GM13976 (cell line): ENCODE measurements around the gene STK32B.

Experiments
- DNase-seq: peaks from one replicate; pipeline ENCODE4 v3.0.0; 2012; ENCODE audit warnings: low spot score
- CTCF ChIP-seq: IDR thresholded peaks from 2 replicates; pipeline ENCODE4 v1.5.1; 2012; ENCODE audit warnings: borderline replicate concordance, mild to moderate bottlenecking; ENCODE audit not compliant: insufficient read depth; ENCODE audit errors: extremely low read depth, missing control alignments, control extremely low read depth
- in situ Hi-C: fragments of 300-500 bp; cut with MboI; formaldehyde crosslinking; loops from one replicate; pipeline ENCODE4 v1.12.0; 2022; ENCODE audit warnings: low sequenced_read_pairs, mixed read lengths, inconsistent platforms; ENCODE audit not compliant: unreplicated experiment

The STK32B gene

GRCh38 chr4:5465529-5465928 lies 414.2 kb downstream of the STK32B start:
- TF ChIP-seq CTCF = no peak
- in situ Hi-C loops = no loop called here
- no peak for DNase-seq

GRCh38 chr4:5465956-5466355 lies 414.7 kb downstream of the STK32B start:
- no peak for DNase-seq
- no peak for TF ChIP-seq CTCF
- in situ Hi-C loops = no loop called here

- TF ChIP-seq CTCF = no peak
- DNase-seq = no peak
- in situ Hi-C loops = no loop called here
These were observed 415.8 kb downstream of the STK32B start for GRCh38 chr4:5467111-5467510.

- no peak for DNase-seq
- in situ Hi-C loops = no loop called here
- no peak for TF ChIP-seq CTCF
These were observed 418.0 kb downstream of the STK32B start for GRCh38 chr4:5469151-5469775.

- no peak for DNase-seq
- no peak for TF ChIP-seq CTCF
- in situ Hi-C loops = no loop called here
These were observed 418.6 kb downstream of the STK32B start for GRCh38 chr4:5469861-5470260.

- TF ChIP-seq CTCF = no peak
- in situ Hi-C loops = no loop called here
- DNase-seq = no peak
These were observed 419.3 kb downstream of the STK32B start for GRCh38 chr4:5470318-5471198.

GRCh38 chr4:5471206-5471605 lies 419.9 kb downstream of the STK32B start:
- no peak for TF ChIP-seq CTCF
- no peak for DNase-seq
- in situ Hi-C loops = no loop called here
